Testis (tissue), 2 donors: ENCODE results near the gene ZC3H4.

Experiments used
- POLR2A ChIP-seq: fragments of 450-650 bp; IDR thresholded peaks from one replicate; pipeline ENCODE4 v1.6.1; 2017; ENCODE audit warnings: antibody characterized with exemption, mild to moderate bottlenecking, moderate library complexity
- TF ChIP-seq, protein P1 (sequence below), 3 experiments: fragments of 450-650 bp in 2 of 3; fragments of 200-600 bp in 1 of 3; sonication (generic) in 1 of 3; IDR thresholded peaks; one replicate each; pipeline ENCODE4 v1.5.1; 2016 to 2019; ENCODE audit warnings: antibody characterized with exemption in 3 of 3, mild to moderate bottlenecking in 2 of 3, moderate library complexity in 1 of 3

DNA sequence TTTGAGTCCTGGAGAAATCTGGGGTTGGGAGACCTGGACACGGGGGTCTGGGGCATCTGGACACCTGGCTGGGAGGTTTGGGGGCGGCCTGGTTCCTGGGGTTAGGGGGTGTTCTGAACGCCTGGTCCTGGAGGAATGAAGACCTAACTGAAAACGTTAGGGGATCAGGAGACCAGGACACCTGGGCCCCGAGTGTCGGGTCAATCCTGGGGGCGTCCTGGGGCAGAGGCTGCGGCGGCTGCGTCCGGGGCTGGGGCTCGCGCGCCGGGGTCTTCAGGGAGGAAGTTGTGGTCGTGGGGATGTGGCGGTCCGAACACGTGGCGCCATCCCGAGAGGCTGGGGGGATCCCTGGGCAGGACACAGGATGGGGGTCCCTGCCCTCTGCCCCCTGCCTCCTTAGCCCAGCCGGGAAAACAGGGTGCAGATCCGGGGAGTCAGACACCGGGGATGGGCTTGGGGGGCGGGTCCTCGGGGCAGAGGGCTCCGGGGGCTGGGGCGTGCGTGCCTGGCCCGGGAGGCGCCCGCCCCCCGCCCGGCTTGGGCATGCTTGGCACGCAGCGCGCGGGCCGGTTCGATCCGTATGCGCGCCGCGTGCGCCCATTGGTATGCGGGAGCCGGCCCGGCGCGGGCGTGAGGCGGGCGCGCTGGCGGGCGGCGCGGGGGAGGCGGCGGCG lies 93.3 kb downstream of the ZC3H4 start:
- TF ChIP-seq, protein P1, sequence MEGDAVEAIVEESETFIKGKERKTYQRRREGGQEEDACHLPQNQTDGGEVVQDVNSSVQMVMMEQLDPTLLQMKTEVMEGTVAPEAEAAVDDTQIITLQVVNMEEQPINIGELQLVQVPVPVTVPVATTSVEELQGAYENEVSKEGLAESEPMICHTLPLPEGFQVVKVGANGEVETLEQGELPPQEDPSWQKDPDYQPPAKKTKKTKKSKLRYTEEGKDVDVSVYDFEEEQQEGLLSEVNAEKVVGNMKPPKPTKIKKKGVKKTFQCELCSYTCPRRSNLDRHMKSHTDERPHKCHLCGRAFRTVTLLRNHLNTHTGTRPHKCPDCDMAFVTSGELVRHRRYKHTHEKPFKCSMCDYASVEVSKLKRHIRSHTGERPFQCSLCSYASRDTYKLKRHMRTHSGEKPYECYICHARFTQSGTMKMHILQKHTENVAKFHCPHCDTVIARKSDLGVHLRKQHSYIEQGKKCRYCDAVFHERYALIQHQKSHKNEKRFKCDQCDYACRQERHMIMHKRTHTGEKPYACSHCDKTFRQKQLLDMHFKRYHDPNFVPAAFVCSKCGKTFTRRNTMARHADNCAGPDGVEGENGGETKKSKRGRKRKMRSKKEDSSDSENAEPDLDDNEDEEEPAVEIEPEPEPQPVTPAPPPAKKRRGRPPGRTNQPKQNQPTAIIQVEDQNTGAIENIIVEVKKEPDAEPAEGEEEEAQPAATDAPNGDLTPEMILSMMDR (IDR thresholded peaks at IDR 0.05) = no peak
- TF ChIP-seq POLR2A = no peak
